RWPE2 (cell line): ENCODE data around the gene C17orf107.
"Not testable (repeated sequence)": the region's sequence is repeated elsewhere in the genome, so short reads cannot be mapped to it uniquely, and the experiment has no call there.

Source experiments
- ATAC-seq: fragments of 200-7000 bp; cut with Tn5 transposase; 3 replicates; pipeline ENCODE4 v1.9.1; 2021; ENCODE audit warnings: low read depth
- DNase-seq: peaks from one replicate; pipeline ENCODE4 v3.0.0-alpha.2; 2020; ENCODE audit warnings: low spot score
- H3K27ac ChIP-seq: fragments of 450-650 bp; 2 replicates; pipeline ENCODE4 v1.5.1; 2017; ENCODE audit warnings: mild to moderate bottlenecking; ENCODE audit not compliant: poor library complexity, severe bottlenecking
- H3K27me3 ChIP-seq: fragments of 250-450 bp; sonication (Bioruptor Pico); 2 replicates; pipeline ENCODE4 v1.5.1; 2021; ENCODE audit warnings: mild to moderate bottlenecking, moderate library complexity; ENCODE audit not compliant: insufficient read depth, poor library complexity, severe bottlenecking
- H3K36me3 ChIP-seq: fragments of 250-450 bp; sonication (Bioruptor Pico); 2 replicates; pipeline ENCODE4 v1.5.1; 2020; ENCODE audit warnings: low read depth, mild to moderate bottlenecking, moderate library complexity
- H3K4me1 ChIP-seq: fragments of 250-450 bp; sonication (Bioruptor Pico); 2 replicates; pipeline ENCODE4 v1.5.1; 2021; ENCODE audit warnings: mild to moderate bottlenecking, moderate library complexity; ENCODE audit not compliant: insufficient read depth, poor library complexity, severe bottlenecking
- H3K4me3 ChIP-seq: fragments of 250-450 bp; sonication (Bioruptor Pico); 2 replicates; pipeline ENCODE4 v1.5.1; 2021; ENCODE audit warnings: mild to moderate bottlenecking, moderate library complexity; ENCODE audit not compliant: severe bottlenecking
- H3K9me3 ChIP-seq: fragments of 250-450 bp; sonication (Bioruptor Pico); 2 replicates; pipeline ENCODE4 v1.5.1; 2021; ENCODE audit warnings: mild to moderate bottlenecking, moderate library complexity; ENCODE audit not compliant: severe bottlenecking
- TF ChIP-seq, protein P1 (sequence below): fragments of 450-650 bp; IDR thresholded peaks from one replicate; pipeline ENCODE4 v1.5.1; 2017; ENCODE audit warnings: mild to moderate bottlenecking, moderate library complexity; ENCODE audit not compliant: poor library complexity, severe bottlenecking

The C17orf107 gene

DNA sequence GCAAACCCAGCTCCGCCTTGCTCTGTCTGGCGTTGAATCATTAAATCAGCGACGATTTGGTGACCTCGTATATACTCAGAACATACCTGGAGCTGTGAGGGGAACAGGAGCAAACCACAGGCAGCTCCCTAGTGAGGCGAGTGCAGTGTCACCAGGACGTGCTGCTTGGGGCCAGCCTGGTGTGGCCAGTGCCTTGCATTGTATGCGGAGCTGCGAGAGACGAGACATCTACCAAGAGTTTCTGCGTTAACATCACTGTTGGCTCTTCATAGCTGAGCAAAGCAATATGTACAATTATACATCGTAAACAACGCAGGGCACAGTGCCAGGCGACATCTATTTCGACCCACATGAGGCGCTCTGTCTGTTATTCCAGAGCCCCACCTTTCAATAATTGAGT lies 38.3 kb upstream of the C17orf107 start:
- peaks cover 57% of the 10 kb centered on the region for H3K36me3 ChIP-seq
- H3K27ac ChIP-seq, result peak overlapping the region; percentile 95
- no peaks in the 10 kb centered on the region for H3K27me3 ChIP-seq
- no peak overlapping the region for H3K4me3 ChIP-seq
- DNase-seq (no peak), ATAC-seq (no peak)
- H3K9me3 ChIP-seq, result no peaks in the 10 kb centered on the region
- H3K4me1 ChIP-seq, result peaks cover 41% of the 10 kb centered on the region
- TF ChIP-seq, protein P1, sequence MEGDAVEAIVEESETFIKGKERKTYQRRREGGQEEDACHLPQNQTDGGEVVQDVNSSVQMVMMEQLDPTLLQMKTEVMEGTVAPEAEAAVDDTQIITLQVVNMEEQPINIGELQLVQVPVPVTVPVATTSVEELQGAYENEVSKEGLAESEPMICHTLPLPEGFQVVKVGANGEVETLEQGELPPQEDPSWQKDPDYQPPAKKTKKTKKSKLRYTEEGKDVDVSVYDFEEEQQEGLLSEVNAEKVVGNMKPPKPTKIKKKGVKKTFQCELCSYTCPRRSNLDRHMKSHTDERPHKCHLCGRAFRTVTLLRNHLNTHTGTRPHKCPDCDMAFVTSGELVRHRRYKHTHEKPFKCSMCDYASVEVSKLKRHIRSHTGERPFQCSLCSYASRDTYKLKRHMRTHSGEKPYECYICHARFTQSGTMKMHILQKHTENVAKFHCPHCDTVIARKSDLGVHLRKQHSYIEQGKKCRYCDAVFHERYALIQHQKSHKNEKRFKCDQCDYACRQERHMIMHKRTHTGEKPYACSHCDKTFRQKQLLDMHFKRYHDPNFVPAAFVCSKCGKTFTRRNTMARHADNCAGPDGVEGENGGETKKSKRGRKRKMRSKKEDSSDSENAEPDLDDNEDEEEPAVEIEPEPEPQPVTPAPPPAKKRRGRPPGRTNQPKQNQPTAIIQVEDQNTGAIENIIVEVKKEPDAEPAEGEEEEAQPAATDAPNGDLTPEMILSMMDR, result no peak

DNA sequence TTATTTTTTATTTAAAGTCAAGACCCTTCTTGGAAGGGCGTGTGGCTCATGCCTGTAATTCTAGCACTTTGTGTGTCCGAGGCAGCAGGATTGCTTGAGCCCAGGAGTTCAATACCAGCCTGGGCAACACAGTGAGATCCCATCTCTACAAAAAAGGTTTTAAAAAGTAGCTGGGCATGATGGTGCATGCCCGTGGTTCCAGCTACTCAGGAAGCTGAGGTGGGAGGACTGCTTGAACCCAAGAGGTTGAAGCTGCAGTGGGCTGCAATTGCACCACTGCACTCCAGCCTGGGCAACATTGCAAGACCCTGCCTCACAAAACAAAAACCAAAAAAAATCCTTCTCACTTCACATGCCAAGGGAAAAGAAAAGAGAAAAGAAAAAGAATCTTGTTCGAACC lies 36.6 kb upstream of the C17orf107 start:
- ATAC-seq, result no peak

DNA sequence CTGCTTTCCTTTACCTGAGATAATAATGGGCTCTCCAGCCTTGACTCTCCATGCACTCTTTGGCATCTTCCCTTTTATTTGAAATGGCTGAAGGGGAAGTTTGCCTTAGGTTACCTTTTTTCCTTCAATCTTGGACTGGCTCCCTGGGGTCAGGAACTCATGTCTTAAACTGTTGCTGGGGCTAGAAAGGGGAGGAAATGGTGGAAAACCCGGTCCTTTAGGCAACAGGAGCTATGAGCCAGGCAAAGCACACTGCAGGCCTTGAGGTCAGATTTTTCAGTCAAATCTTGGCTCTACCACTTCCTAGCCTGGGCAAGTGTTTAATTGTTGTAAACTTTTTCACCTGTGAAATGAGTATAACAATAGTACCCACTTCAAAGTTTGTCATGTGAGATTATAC lies 36.0 kb upstream of the C17orf107 start:
- TF ChIP-seq, protein P1, result no peak
- H3K4me3 ChIP-seq, result no peak overlapping the region
- H3K9me3 ChIP-seq, result no peaks in the 10 kb centered on the region
- peak overlapping the region; percentile 13 for H3K27ac ChIP-seq
- DNase-seq (no peak), ATAC-seq (no peak)
- peaks cover 65% of the 10 kb centered on the region for H3K36me3 ChIP-seq
- no peaks in the 10 kb centered on the region for H3K27me3 ChIP-seq
- peaks cover 32% of the 10 kb centered on the region for H3K4me1 ChIP-seq

More for the DNA sequence above, 36.6 kb upstream of the C17orf107 start:
- TF ChIP-seq, protein P1, result no peak
- Histone ChIP-seq H3K36me3 (peaks cover 62% of the 10 kb centered on the region), H3K27me3 (no peaks in the 10 kb centered on the region), H3K4me1 (peaks cover 38% of the 10 kb centered on the region), H3K27ac (peak overlapping the region; percentile 13), H3K4me3 (no peak overlapping the region), H3K9me3 (no peaks in the 10 kb centered on the region)
- no peak for DNase-seq

DNA sequence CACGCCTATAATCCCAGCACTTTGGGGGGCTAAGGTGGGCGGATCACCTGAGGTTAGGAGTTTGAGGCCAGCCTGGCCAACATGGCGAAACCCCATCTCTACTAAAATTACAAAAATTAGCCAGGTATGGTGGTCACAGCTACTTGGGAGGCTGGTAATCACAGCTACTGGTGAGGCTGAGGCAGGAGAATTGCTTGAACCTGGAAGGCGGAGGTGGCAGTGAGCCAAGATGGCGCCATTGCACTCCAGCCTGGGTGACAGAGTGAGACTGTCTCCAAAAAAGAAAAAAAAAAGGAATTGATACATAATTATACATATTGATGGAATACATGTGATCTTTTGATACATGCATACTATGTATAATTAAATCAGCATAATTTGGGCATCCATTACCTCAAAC lies 31.8 kb upstream of the C17orf107 start:
- H3K27ac ChIP-seq, ATAC-seq, H3K27me3 ChIP-seq, DNase-seq, H3K4me3 ChIP-seq, H3K4me1 ChIP-seq, H3K9me3 ChIP-seq: not testable (repeated sequence)
- peaks cover 74% of the 10 kb centered on the region for H3K36me3 ChIP-seq

DNA sequence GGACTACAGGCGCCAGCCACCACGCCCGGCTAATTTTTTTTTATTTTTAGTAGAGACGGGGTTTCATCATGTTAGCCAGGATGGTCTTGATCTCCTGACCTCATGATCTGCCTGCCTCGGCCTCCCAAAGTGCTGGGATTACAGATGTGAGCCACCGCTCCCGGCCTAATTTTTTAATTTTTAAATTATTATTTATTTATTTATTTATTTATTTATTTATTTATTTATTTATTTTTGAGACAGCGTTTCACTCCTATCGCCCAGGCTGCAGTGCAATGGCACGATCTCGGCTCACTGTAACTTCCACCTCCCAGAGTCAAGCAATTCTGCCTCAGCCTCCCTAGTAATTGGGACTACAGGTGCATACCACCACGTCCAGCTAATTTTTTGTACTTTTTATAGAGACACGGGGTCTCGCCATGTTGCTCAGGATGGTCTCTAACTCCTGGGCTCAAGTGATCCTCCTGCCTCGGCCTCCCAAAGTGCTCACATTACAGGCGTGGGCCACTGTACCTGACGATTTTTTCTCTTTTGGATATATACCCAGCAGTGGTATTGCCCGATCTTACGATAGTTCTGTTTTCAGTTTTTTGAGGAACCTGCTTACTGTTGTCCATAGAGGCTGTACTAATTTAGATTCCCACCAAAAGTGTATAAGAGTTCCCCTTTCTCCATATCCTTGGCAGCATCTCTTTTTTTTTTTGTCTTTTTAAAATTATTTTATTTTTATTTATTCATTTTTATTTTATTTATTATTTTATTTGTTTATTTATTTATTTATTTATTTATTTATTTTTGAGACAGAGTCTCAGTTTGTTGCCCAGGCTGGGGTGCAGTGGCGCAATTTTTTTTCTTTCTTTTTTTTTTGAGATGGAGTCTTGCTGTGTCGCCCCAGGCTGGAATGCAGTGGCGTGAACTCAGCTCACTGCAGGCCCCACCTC lies 30.0 kb upstream of the C17orf107 start:
- ATAC-seq, H3K27ac ChIP-seq, H3K27me3 ChIP-seq, H3K9me3 ChIP-seq, H3K4me1 ChIP-seq, H3K4me3 ChIP-seq, DNase-seq: not testable (repeated sequence)
- peaks cover 63% of the 10 kb centered on the region for H3K36me3 ChIP-seq

DNA sequence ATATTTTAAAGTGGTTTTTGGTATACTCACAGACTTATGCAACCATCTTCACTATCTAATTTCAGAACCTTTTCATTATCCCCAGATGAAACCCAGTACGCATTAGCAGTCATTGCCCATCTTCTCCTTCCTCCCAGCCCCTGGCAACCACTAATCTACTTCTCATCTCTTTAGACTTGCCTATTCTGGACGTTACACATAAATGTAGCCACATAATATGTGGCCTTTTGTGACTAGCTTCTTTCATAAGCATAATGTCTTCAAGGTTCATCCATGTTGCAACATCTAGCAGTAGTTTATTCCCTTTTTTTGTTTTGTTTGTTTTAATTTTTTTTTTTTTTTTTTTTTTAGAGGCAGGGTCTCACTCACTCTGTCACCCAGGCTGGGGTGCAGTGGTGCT lies 28.5 kb upstream of the C17orf107 start:
- no peak for DNase-seq
- no peaks in the 10 kb centered on the region for H3K9me3 ChIP-seq
- H3K36me3 ChIP-seq, result peaks cover 60% of the 10 kb centered on the region
- H3K4me1 ChIP-seq, result no peaks in the 10 kb centered on the region
- TF ChIP-seq, protein P1, result no peak
- ATAC-seq, result no peak
- H3K4me3 ChIP-seq, result no peak overlapping the region
- H3K27ac ChIP-seq, result no peak overlapping the region
- no peaks in the 10 kb centered on the region for H3K27me3 ChIP-seq
